Measurements from ENCODE around the gene PLEKHM2. TPM values are rescaled to one million over a fixed set of nuclear protein-coding genes. Genes with fewer than 3 reads are reported as not detected.

The PLEKHM2 gene
- total RNA-seq, 1 experiment from 2014 or later: 45.9 TPM

DNA sequence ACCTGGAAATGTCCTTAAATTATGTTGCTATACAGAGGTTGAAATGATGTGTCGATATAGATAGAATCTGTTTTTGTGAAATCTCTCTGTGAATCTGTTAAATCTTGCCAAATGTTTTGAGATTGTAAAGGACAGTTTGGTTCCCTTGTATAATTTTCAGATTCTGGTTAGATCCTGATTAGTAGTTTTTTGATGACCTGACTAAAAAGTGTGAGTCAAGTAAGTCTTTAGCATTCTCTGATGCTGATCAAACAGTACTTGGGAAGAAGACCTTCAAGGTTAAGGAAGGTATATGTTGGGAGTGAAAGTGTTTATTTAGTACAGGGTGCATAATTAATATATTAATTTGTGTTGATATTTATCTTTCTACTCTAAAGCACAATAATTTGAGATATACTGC is 34.2 kb upstream of the PLEKHM2 start:
- Histone ChIP-seq H3K4me1 (ENCODE audit: insufficient read depth, low read length) (no peaks in the 10 kb centered on the region), H3K4me2 (ENCODE audit: insufficient read depth, insufficient read length, low read length) (no peak overlapping the region), H3K14ac (ENCODE audit: insufficient read depth, low read length) (no peak overlapping the region), H4K91ac (ENCODE audit: insufficient read length, low read depth, low read length) (no peak overlapping the region), H3K9ac (ENCODE audit: extremely low read depth, insufficient read length, low read length) (no peak overlapping the region), H3K4ac (ENCODE audit: low read depth, low read length) (no peak overlapping the region), H2BK15ac (ENCODE audit: low read depth, low read length) (no peak overlapping the region), H3K27ac (ENCODE audit: insufficient read length, low read depth, low read length) (no peak overlapping the region), H2BK12ac (ENCODE audit: insufficient read length, low read depth, low read length) (no peak overlapping the region), H3K56ac (ENCODE audit: insufficient read length, low read depth, low read length) (no peak overlapping the region), H2AK5ac (ENCODE audit: insufficient read length, low read length) (no peak overlapping the region), H3K79me2 (ENCODE audit: insufficient read depth, low read length) (no peaks in the 10 kb centered on the region), H3K23me2 (ENCODE audit: insufficient read length, low read depth, low read length, poor library complexity, severe bottlenecking) (no peaks in the 10 kb centered on the region), H3T11ph (ENCODE audit: low read length) (no peak overlapping the region), H4K5ac (ENCODE audit: insufficient read length, low read depth, low read length) (no peak overlapping the region), H2AFZ (ENCODE audit: low read length) (no peak overlapping the region), H2BK120ac (ENCODE audit: low read depth, low read length, poor library complexity, severe bottlenecking) (no peak overlapping the region), H2BK5ac (ENCODE audit: insufficient read length, low read length) (no peak overlapping the region), H3K23ac (ENCODE audit: insufficient read length, low read depth, low read length) (no peak overlapping the region), H4K8ac (replicated peaks; ENCODE audit: insufficient read length, low read depth, low read length) (no peak overlapping the region), H4K20me1 (ENCODE audit: control insufficient read depth, insufficient read depth, insufficient read length) (no peaks in the 10 kb centered on the region), H3K18ac (ENCODE audit: insufficient read length, low read depth, low read length) (no peak overlapping the region), H3K9me3 (ENCODE audit: control insufficient read depth, low read depth, low read length) (no peaks in the 10 kb centered on the region), H3K79me1 (ENCODE audit: insufficient read depth, low read depth, low read length, poor library complexity, severe bottlenecking) (no peaks in the 10 kb centered on the region), H3K27me3 (ENCODE audit: insufficient read depth, low read length) (no peaks in the 10 kb centered on the region), H2BK20ac (ENCODE audit: low read depth, low read length, poor library complexity, severe bottlenecking) (no peak overlapping the region)
- WGBS (ENCODE audit: extremely low coverage, insufficient read length, low lambda C conversion rate): no CpG with 5 or more reads among the region's 1 CpG
- no peak for DNase-seq
- no peak overlapping the region for H3K27ac Mint-ChIP-seq
- H3K27me3 Mint-ChIP-seq (ENCODE audit: low read depth): no peaks in the 10 kb centered on the region
- TF ChIP-seq, protein P1, sequence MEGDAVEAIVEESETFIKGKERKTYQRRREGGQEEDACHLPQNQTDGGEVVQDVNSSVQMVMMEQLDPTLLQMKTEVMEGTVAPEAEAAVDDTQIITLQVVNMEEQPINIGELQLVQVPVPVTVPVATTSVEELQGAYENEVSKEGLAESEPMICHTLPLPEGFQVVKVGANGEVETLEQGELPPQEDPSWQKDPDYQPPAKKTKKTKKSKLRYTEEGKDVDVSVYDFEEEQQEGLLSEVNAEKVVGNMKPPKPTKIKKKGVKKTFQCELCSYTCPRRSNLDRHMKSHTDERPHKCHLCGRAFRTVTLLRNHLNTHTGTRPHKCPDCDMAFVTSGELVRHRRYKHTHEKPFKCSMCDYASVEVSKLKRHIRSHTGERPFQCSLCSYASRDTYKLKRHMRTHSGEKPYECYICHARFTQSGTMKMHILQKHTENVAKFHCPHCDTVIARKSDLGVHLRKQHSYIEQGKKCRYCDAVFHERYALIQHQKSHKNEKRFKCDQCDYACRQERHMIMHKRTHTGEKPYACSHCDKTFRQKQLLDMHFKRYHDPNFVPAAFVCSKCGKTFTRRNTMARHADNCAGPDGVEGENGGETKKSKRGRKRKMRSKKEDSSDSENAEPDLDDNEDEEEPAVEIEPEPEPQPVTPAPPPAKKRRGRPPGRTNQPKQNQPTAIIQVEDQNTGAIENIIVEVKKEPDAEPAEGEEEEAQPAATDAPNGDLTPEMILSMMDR (conservative IDR thresholded peaks at IDR 0.05): no peak
- H3K36me3 Mint-ChIP-seq (ENCODE audit: insufficient read depth in 1 of 3, low read depth in 3 of 3): peaks cover 29 to 79% (median 62%) of the 10 kb centered on the region in 3 experiments; a peak in 6 of 7 replicates
- no peaks in the 10 kb centered on the region for H3K9me3 Mint-ChIP-seq
- H3K4me3 Mint-ChIP-seq: no peak overlapping the region
- H3K4me1 Mint-ChIP-seq: no peaks in the 10 kb centered on the region
